Measurements from ENCODE around the gene GNS. TPM values are rescaled to one million over a fixed set of nuclear protein-coding genes. Genes with fewer than 3 reads are reported as not detected.

Gene GNS
- total and polyA plus RNA-seq, 2 donors (not counting 3 experiments of a cell fraction or from before 2014, with no cell fraction given): 107 to 142 TPM

DNA sequence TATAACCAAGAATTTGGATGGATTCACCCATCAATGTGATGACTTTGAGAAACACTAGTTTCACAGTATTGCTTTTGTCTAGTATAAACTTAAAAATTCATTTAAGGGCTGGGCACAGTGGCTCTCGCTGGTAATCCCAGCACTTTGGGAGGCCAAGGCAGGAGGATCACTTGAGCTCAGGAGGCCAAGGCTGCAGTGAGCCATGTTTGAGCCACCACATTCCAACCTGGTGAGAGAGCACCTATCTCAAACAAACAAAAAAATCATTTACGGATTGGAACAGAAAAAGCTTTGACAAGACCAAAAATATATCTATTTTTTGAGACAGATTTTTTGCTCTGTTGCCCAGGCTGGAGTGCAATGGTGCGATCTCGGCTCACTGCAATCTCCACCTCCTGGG lies 27.5 kb downstream of the GNS start:
- CTCF ChIA-PET: no interaction called here
- BruUV-seq (replicated peaks): no TSS peak
- no peaks in the 10 kb centered on the region for H3K27me3 ChIP-seq (ENCODE audit: control insufficient read depth in 2 of 2, insufficient read depth in 2 of 2, low read length in 2 of 2)
- H4K20me1 ChIP-seq (replicated peaks; ENCODE audit: control insufficient read depth, extremely low read depth, insufficient read depth, low read length): no peaks in the 10 kb centered on the region
- DNase-seq (ENCODE audit: low read depth, low spot score): no peak
- TF ChIP-seq EZH2 (IDR thresholded peaks at IDR 0.05; ENCODE audit: borderline replicate concordance, low read depth, low read length, severe bottlenecking) (no peak), FOS (IDR thresholded peaks at IDR 0.05; ENCODE audit: borderline replicate concordance, insufficient read depth, low read length) (no peak), POLR2AphosphoS5 (IDR thresholded peaks at IDR 0.05; ENCODE audit: insufficient read depth, low read depth, low read length) (no peak), JUN (IDR thresholded peaks at IDR 0.05; ENCODE audit: borderline replicate concordance, insufficient read depth, insufficient read length, low read depth) (no peak), GATA2 (IDR thresholded peaks at IDR 0.05; ENCODE audit: insufficient read depth, insufficient read length, low read depth, low read length) (no peak), MYC (IDR thresholded peaks at IDR 0.05; ENCODE audit: low read depth, low read length) (no peak), POLR2A (IDR thresholded peaks at IDR 0.05; ENCODE audit: low read depth, low read length) (no peak)
- TF ChIP-seq, protein P1, sequence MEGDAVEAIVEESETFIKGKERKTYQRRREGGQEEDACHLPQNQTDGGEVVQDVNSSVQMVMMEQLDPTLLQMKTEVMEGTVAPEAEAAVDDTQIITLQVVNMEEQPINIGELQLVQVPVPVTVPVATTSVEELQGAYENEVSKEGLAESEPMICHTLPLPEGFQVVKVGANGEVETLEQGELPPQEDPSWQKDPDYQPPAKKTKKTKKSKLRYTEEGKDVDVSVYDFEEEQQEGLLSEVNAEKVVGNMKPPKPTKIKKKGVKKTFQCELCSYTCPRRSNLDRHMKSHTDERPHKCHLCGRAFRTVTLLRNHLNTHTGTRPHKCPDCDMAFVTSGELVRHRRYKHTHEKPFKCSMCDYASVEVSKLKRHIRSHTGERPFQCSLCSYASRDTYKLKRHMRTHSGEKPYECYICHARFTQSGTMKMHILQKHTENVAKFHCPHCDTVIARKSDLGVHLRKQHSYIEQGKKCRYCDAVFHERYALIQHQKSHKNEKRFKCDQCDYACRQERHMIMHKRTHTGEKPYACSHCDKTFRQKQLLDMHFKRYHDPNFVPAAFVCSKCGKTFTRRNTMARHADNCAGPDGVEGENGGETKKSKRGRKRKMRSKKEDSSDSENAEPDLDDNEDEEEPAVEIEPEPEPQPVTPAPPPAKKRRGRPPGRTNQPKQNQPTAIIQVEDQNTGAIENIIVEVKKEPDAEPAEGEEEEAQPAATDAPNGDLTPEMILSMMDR (IDR thresholded peaks at IDR 0.05; ENCODE audit: extremely low read depth in 1 of 2, insufficient read depth in 1 of 2, low read depth in 1 of 2, low read length in 2 of 2): no peak
- TF ChIP-seq, protein P2, sequence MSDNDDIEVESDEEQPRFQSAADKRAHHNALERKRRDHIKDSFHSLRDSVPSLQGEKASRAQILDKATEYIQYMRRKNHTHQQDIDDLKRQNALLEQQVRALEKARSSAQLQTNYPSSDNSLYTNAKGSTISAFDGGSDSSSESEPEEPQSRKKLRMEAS (IDR thresholded peaks at IDR 0.05; ENCODE audit: insufficient read depth, insufficient read length): no peak
- no peak for FAIRE-seq
- H3K9ac ChIP-seq (replicated peaks; ENCODE audit: extremely low read depth, insufficient read depth, low read length): no peak overlapping the region
- H3K4me2 ChIP-seq (ENCODE audit: insufficient read depth, low read length): no peak overlapping the region
- H3K36me3 ChIP-seq (ENCODE audit: control insufficient read depth in 2 of 2, extremely low read depth in 1 of 2, insufficient read depth in 2 of 2, low read length in 2 of 2): peaks cover 2 to 12% of the 10 kb centered on the region in 2 experiments
- H3K4me1 ChIP-seq (ENCODE audit: control insufficient read depth, extremely low read depth, insufficient read depth, low read length): peaks cover 22% of the 10 kb centered on the region
- no peaks in the 10 kb centered on the region for H3K79me2 ChIP-seq (ENCODE audit: control insufficient read depth, insufficient read depth, low read length)
- intact Hi-C loops (cut with micrococcal nuclease): no loop called here
- dilution Hi-C loops (cut with MboI; ENCODE audit: extremely low pct_ligation_motif_present, low sequenced_read_pairs): no loop called here
- H3K27ac ChIP-seq (ENCODE audit: insufficient read depth, low read depth, low read length): no peak overlapping the region
- no peaks in the 10 kb centered on the region for H3K9me3 ChIP-seq (replicated peaks; ENCODE audit: control insufficient read depth, insufficient read depth, low read length)
- POLR2A ChIA-PET: no interaction called here
- H3K4me3 ChIP-seq (replicated peaks in 1 of 3; ENCODE audit: insufficient read depth in 1 of 3, low read depth in 1 of 3, low read length in 3 of 3): no peak overlapping the region
- no peak overlapping the region for H2AFZ ChIP-seq (ENCODE audit: low read depth, low read length)
- no peaks in the 10 kb centered on the region for H3K9me1 ChIP-seq (replicated peaks; ENCODE audit: control insufficient read depth, extremely low read depth, insufficient read depth, low read length)

Measured in endothelial cell of umbilical vein (primary cell).